C4-2B (cell line): ENCODE data around the gene PLCL2.

Experiments
- ZFX ChIP-seq: fragments of 450-650 bp; IDR thresholded peaks from 2 replicates; pipeline ENCODE4 v1.6.1; 2017
- TF ChIP-seq, protein P1 (sequence below): fragments of 450-650 bp; conservative IDR thresholded peaks from 2 replicates; pipeline ENCODE4 v1.5.1; 2017; ENCODE audit warnings: mild to moderate bottlenecking

DNA sequence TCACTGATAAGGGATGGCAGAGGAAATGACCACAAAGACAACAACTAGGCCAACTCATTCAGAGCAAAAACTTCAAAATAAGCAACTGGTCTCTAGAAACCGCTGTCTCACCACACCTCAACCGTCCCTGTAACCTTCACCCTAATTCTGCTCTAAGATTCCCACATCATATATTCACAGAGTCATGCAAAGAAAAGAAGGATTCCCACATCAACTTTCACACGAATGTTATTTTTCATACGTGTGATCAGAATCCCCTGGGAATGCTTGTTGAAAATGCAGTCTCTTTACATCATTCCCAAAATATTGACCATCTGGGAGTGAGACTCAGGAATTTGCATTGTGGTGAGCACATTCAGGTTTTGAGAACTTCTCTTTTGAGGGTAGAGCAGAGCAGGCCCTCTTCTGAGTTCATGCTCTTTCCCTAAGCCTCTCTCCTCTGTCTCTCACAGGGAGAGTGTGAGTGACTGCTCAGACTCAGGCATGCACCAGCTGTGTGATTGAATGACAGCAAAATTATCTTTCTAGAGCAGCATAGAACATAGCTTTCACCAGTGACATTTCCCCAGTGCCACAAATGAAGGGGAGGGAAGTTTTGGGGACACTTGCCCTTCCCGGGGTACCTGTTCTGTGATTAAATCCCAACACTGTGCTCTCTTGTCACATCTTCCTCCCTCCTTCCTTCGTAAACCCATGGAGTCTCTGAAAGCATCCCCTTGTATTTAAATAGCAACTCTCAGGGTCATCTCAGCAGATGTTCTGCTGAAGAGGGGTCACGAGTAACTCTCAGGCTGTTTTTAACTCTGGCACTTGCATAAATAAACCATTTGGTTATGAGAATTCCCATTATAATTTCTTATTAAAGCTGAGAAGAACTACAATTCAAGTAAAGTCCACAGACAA is 170.9 kb downstream of the PLCL2 start:
- TF ChIP-seq, protein P1, sequence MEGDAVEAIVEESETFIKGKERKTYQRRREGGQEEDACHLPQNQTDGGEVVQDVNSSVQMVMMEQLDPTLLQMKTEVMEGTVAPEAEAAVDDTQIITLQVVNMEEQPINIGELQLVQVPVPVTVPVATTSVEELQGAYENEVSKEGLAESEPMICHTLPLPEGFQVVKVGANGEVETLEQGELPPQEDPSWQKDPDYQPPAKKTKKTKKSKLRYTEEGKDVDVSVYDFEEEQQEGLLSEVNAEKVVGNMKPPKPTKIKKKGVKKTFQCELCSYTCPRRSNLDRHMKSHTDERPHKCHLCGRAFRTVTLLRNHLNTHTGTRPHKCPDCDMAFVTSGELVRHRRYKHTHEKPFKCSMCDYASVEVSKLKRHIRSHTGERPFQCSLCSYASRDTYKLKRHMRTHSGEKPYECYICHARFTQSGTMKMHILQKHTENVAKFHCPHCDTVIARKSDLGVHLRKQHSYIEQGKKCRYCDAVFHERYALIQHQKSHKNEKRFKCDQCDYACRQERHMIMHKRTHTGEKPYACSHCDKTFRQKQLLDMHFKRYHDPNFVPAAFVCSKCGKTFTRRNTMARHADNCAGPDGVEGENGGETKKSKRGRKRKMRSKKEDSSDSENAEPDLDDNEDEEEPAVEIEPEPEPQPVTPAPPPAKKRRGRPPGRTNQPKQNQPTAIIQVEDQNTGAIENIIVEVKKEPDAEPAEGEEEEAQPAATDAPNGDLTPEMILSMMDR = no peak
- TF ChIP-seq ZFX = no peak
